HepG2 (cell line): ENCODE results near the gene NKX1-1. TPM values are rescaled to one million over a fixed set of nuclear protein-coding genes. Genes with fewer than 3 reads are reported as not detected.

Source experiments
- ATAC-seq: fragments of 200-7000 bp; cut with Tn5 transposase; 3 replicates; pipeline ENCODE4 v1.9.1; 2020; ENCODE audit warnings: mild to moderate bottlenecking, moderate library complexity
- BruUV-seq: library from RNA; stranded (reverse); fragments of 400-500 nt; replicated peaks from 2 replicates; lab custom pipeline; 2021; lab: Mats Ljungman, UMichigan
- CTCF ChIA-PET: fragments of 300-600 bp; formaldehyde crosslinking; extraction: SDS; loops from one replicate; lab custom pipeline; 2021; ENCODE audit warnings: low total read pairs, inconsistent platforms, low intra/inter-chr PET ratio; lab: Yijun Ruan, JAX
- POLR2A ChIA-PET: fragments of 350-600 bp; sonication (Branson Sonifier 250); formaldehyde crosslinking; loops from one replicate; lab custom pipeline; 2020; ENCODE audit warnings: antibody characterized with exemption, inconsistent platforms; lab: Yijun Ruan, JAX
- DNase-seq: peaks from one replicate; pipeline ENCODE4 v3.0.0-alpha.2; 2015; ENCODE audit warnings: low spot score
- FAIRE-seq: peaks from 3 replicates; lab custom pipeline; 2011; peaks lifted over from hg19 to GRCh38; lab: Jason Lieb, UNC
- H2AFZ ChIP-seq: one replicate; pipeline ENCODE4 v1.6.1; 2011; ENCODE audit warnings: low read length, inconsistent platforms
- H3K27ac ChIP-seq: fragments of 300-600 bp; 3 replicates; pipeline ENCODE4 v1.8.0; 2011; ENCODE audit warnings: mixed run types, mild to moderate bottlenecking, mixed read lengths, low read length, inconsistent platforms; ENCODE audit not compliant: insufficient read depth; ENCODE audit errors: extremely low read length
- H3K27me3 ChIP-seq, 2 experiments: fragments of 200-600 bp in 1 of 2; 2 replicates in 1 of 2; 3 replicates in 1 of 2; pipeline versions ENCODE4 v1.6.0 to v1.8.0; 2011; ENCODE audit warnings: low read length in 2 of 2, mild to moderate bottlenecking in 2 of 2, moderate library complexity in 2 of 2, inconsistent platforms in 1 of 2; ENCODE audit not compliant: insufficient read depth in 2 of 2, control insufficient read depth in 1 of 2
- H3K36me3 ChIP-seq, 2 experiments: fragments of 200-600 bp in 1 of 2; replicated peaks in 1 of 2; 2 replicates in 1 of 2; 3 replicates in 1 of 2; pipeline versions ENCODE4 v1.5.1 to v1.8.0; 2011; ENCODE audit warnings: low read length in 2 of 2, inconsistent platforms in 1 of 2; ENCODE audit not compliant: insufficient read depth in 2 of 2, control insufficient read depth in 1 of 2
- H3K4me1 ChIP-seq: 2 replicates; pipeline ENCODE4 v1.5.1; 2012; ENCODE audit warnings: low read length, inconsistent platforms; ENCODE audit not compliant: insufficient read depth
- H3K4me2 ChIP-seq: 2 replicates; pipeline ENCODE4 v1.6.0; 2011; ENCODE audit warnings: low read depth, low read length, inconsistent platforms
- H3K4me3 ChIP-seq, 3 experiments: fragments of 200-600 bp in 1 of 3; sonication (generic), shearing (Covaris generic) in 1 of 3; replicated peaks in 1 of 3; 2 replicates each; pipeline ENCODE4 v1.5.1; 2011 to 2016; ENCODE audit warnings: low read length in 3 of 3, inconsistent platforms in 2 of 3, low read depth in 2 of 3, mild to moderate bottlenecking in 2 of 3, control low read depth in 1 of 3, mixed read lengths in 1 of 3; ENCODE audit not compliant: insufficient read depth in 1 of 3
- H3K79me2 ChIP-seq: one replicate; pipeline ENCODE4 v1.6.1; 2011; ENCODE audit warnings: low read length, inconsistent platforms; ENCODE audit not compliant: insufficient read depth
- H3K9ac ChIP-seq: 2 replicates; pipeline ENCODE4 v1.6.0; 2011; ENCODE audit warnings: mild to moderate bottlenecking, low read depth, low read length, inconsistent platforms; ENCODE audit not compliant: insufficient read depth
- H3K9me3 ChIP-seq: 2 replicates; pipeline ENCODE4 v1.5.1; 2012; ENCODE audit warnings: mild to moderate bottlenecking, low read length
- H4K20me1 ChIP-seq: 2 replicates; pipeline ENCODE4 v1.6.0; 2011; ENCODE audit warnings: inconsistent platforms, mild to moderate bottlenecking, low read length, moderate library complexity; ENCODE audit not compliant: insufficient read depth
- AFF4 ChIP-seq: sonication (generic); formaldehyde crosslinking; IDR thresholded peaks from 2 replicates; pipeline ENCODE4 v1.4.0; 2020; ENCODE audit warnings: missing genetic modification reagents
- DNMT1 ChIP-seq: sonication (generic); formaldehyde crosslinking; IDR thresholded peaks from 2 replicates; pipeline ENCODE4 v1.5.1; 2020; ENCODE audit warnings: mild to moderate bottlenecking, missing genetic modification reagents
- MLLT10 ChIP-seq: sonication (generic); formaldehyde crosslinking; IDR thresholded peaks from 2 replicates; pipeline ENCODE4 v1.4.0; 2020; ENCODE audit warnings: missing genetic modification reagents
- REXO4 ChIP-seq: sonication (generic); formaldehyde crosslinking; IDR thresholded peaks from 2 replicates; pipeline ENCODE4 v1.8.0; 2022; ENCODE audit warnings: missing genetic modification reagents, mild to moderate bottlenecking, borderline replicate concordance
- RXRA ChIP-seq: sonication (generic); formaldehyde crosslinking; IDR thresholded peaks from 2 replicates; pipeline ENCODE4 v1.5.1; 2020; ENCODE audit warnings: missing genetic modification reagents
- SRSF4 ChIP-seq: fragments of 200-400 bp; formaldehyde crosslinking; IDR thresholded peaks from one replicate; pipeline ENCODE4 v1.6.1; 2018; ENCODE audit warnings: mild to moderate bottlenecking, low read depth, low read length, moderate library complexity; ENCODE audit not compliant: poor library complexity, severe bottlenecking
- TRAFD1 ChIP-seq: sonication (generic); formaldehyde crosslinking; IDR thresholded peaks from 2 replicates; pipeline ENCODE4 v1.5.1; 2020; ENCODE audit warnings: missing genetic modification reagents, mild to moderate bottlenecking, borderline replicate concordance
- TSC22D2 ChIP-seq: sonication (generic); formaldehyde crosslinking; IDR thresholded peaks from 2 replicates; pipeline ENCODE4 v1.5.1; 2020; ENCODE audit warnings: missing genetic modification reagents, mild to moderate bottlenecking, borderline replicate concordance
- ZNF337 ChIP-seq: sonication (generic); formaldehyde crosslinking; IDR thresholded peaks from 2 replicates; pipeline ENCODE4 v1.5.1; 2020; ENCODE audit warnings: missing genetic modification reagents, low read depth, mild to moderate bottlenecking, borderline replicate concordance
- ZNF605 ChIP-seq: sonication (generic); formaldehyde crosslinking; IDR thresholded peaks from 2 replicates; pipeline ENCODE4 v1.8.0; 2022; ENCODE audit warnings: mild to moderate bottlenecking, missing genetic modification reagents
- ZNF672 ChIP-seq: sonication (generic); formaldehyde crosslinking; IDR thresholded peaks from 2 replicates; pipeline ENCODE4 v1.8.1; 2022; ENCODE audit warnings: missing genetic modification reagents
- ZNF703 ChIP-seq: sonication (generic); formaldehyde crosslinking; IDR thresholded peaks from 2 replicates; pipeline ENCODE4 v1.5.1; 2020; ENCODE audit warnings: missing genetic modification reagents, mild to moderate bottlenecking, moderate library complexity, borderline replicate concordance
- ZNF790 ChIP-seq: sonication (generic); formaldehyde crosslinking; IDR thresholded peaks from 2 replicates; pipeline ENCODE4 v1.8.0; 2022; ENCODE audit warnings: missing genetic modification reagents, mild to moderate bottlenecking, borderline replicate concordance
- ZSCAN25 ChIP-seq: sonication (generic); formaldehyde crosslinking; IDR thresholded peaks from 2 replicates; pipeline ENCODE4 v1.8.0; 2022; ENCODE audit warnings: mild to moderate bottlenecking, missing genetic modification reagents
- WGBS: methylation state at CpG from one replicate; pipeline ENCODE4 v1.1.6; 2017; ENCODE audit warnings: low lambda C conversion rate; 5-methylcytosine and 5-hydroxymethylcytosine counted together
- in situ Hi-C: cut with HindIII; loops from 2 replicates; pipeline ENCODE4 v1.10.0; 2017; ENCODE audit warnings: low pct_unique_long_range_greater_than_20kb; ENCODE audit not compliant: extremely low pct_ligation_motif_present
- intact Hi-C: fragments of 100-400 bp; cut with micrococcal nuclease; formaldehyde crosslinking; loops from one replicate; pipeline ENCODE4 v1.10.0; 2022; ENCODE audit not compliant: unreplicated experiment
- polyA plus RNA-seq, 8 experiments: library from polyadenylated mRNA; depleted of rRNA in 3 of 8; stranded (reverse) in 7 of 8; unstranded in 1 of 8; fragments of >200 nt; fragmentation: Illumina TruSeq in 4 of 8; extraction: Trizol in 4 of 8; gene quantifications; 2 replicates each; pipeline versions ENCODE4 v1.2.1 to v1.2.3, GENCODE V29; 2011 to 2016; ENCODE audit warnings: low read depth in 4 of 8, missing spikeins in 1 of 8, mixed read lengths in 1 of 8; ENCODE audit not compliant: insufficient read depth in 1 of 8
- total RNA-seq, 5 experiments: library from RNA; depleted of rRNA; stranded (reverse); fragments of >200 nt; fragmentation: Illumina TruSeq; extraction: Trizol; gene quantifications; 2 replicates each; pipeline ENCODE4 v1.2.3, GENCODE V29; 2016; ENCODE audit warnings: low read depth in 1 of 5

NKX1-1 gene
- total and polyA plus RNA-seq, 2 of the 13 experiments (the other 11 are each of a cell fraction or from before 2014, with no cell fraction given), result not detected

GRCh38 chr4:1378559-1379231 is 27.5 kb downstream of the NKX1-1 start:
- no peak for FAIRE-seq
- H3K27ac ChIP-seq, result no peak overlapping the region
- WGBS, result 90% methylated on average over 9 of the region's 30 CpGs
- peaks cover 1 to 7% of the 10 kb centered on the region in 2 experiments; a peak in 3 of 5 replicates for H3K36me3 ChIP-seq
- no peak for ATAC-seq
- no TSS peak for BruUV-seq
- no peaks in the 10 kb centered on the region for H3K79me2 ChIP-seq
- no peaks in the 10 kb centered on the region for H4K20me1 ChIP-seq
- no peak overlapping the region for H3K4me2 ChIP-seq
- no peak for TF ChIP-seq ZNF703 (CRISPR knock-in tag)
- no peak for TF ChIP-seq DNMT1 (CRISPR knock-in tag)
- no peak for TF ChIP-seq ZNF790 (CRISPR knock-in tag)
- no peak for TF ChIP-seq REXO4 (CRISPR knock-in tag)
- no peak for TF ChIP-seq ZNF605 (CRISPR knock-in tag)
- no peak for TF ChIP-seq ZNF672 (CRISPR knock-in tag)
- TF ChIP-seq TSC22D2, result no peak
- no peak for TF ChIP-seq SRSF4
- TF ChIP-seq TRAFD1 (CRISPR knock-in tag), result no peak
- no peak for TF ChIP-seq RXRA (CRISPR knock-in tag)
- TF ChIP-seq AFF4, result no peak
- TF ChIP-seq MLLT10, result no peak
- no peak for TF ChIP-seq ZNF337 (CRISPR knock-in tag)
- no peak for TF ChIP-seq ZSCAN25 (CRISPR knock-in tag)
- no peak overlapping the region for H2AFZ ChIP-seq
- in situ Hi-C loops (no loop called here), intact Hi-C loops (no loop called here)
- no peaks in the 10 kb centered on the region for H3K27me3 ChIP-seq
- no peaks in the 10 kb centered on the region for H3K4me1 ChIP-seq
- ChIA-PET POLR2A (no interaction called here), CTCF (no interaction called here)
- no peak for DNase-seq
- H3K9ac ChIP-seq, result no peak overlapping the region
- no peak overlapping the region for H3K4me3 ChIP-seq
- H3K9me3 ChIP-seq, result no peaks in the 10 kb centered on the region
